CD4-positive, alpha-beta T cell (primary cell): Measurements from ENCODE around the gene GRIN3B. TPM values are rescaled to one million over a fixed set of nuclear protein-coding genes. Genes with fewer than 3 reads are reported as not detected.

ENCODE experiments used
- ATAC-seq: fragments of 200-7000 bp; cut with Tn5 transposase; one replicate; pipeline ENCODE4 v1.10.0; 2022; ENCODE audit warnings: mild to moderate bottlenecking; ENCODE audit not compliant: poor library complexity
- CTCF ChIA-PET: fragments of 350-600 bp; sonication (Branson Sonifier 250); formaldehyde crosslinking; loops from one replicate; lab custom pipeline; 2021; ENCODE audit warnings: antibody characterized with exemption, inconsistent platforms; lab: Charles Lee
- POLR2A ChIA-PET: fragments of 350-600 bp; sonication (Branson Sonifier 250); formaldehyde crosslinking; loops from one replicate; lab custom pipeline; 2021; ENCODE audit warnings: antibody characterized with exemption, inconsistent platforms; lab: Charles Lee
- DNase-seq, 14 experiments: peaks; one replicate each; pipeline ENCODE4 v3.0.0-alpha.2; 2013 to 2020; ENCODE audit warnings: mixed read lengths in 2 of 14
- H3K27ac ChIP-seq, 2 donors: one replicate each; pipeline versions ENCODE4 v1.5.1 to v1.7.0; 2013; ENCODE audit warnings: low read length in 2 of 2, low read depth in 1 of 2, mild to moderate bottlenecking in 1 of 2
- H3K27me3 ChIP-seq, 2 experiments: 1 replicate in 1 of 2; 2 replicates in 1 of 2; pipeline versions ENCODE4 v1.6.1 to v1.7.0; 2013; ENCODE audit warnings: low read length in 2 of 2, control low read depth in 1 of 2, mild to moderate bottlenecking in 1 of 2, moderate library complexity in 1 of 2; ENCODE audit not compliant: insufficient read depth in 2 of 2, control insufficient read depth in 1 of 2
- H3K36me3 ChIP-seq: one replicate; pipeline ENCODE4 v1.6.1; 2013; ENCODE audit warnings: low read length, control low read depth; ENCODE audit not compliant: insufficient read depth
- H3K4me1 ChIP-seq: one replicate; pipeline ENCODE4 v1.6.1; 2013; ENCODE audit warnings: low read length, control low read depth; ENCODE audit not compliant: insufficient read depth
- H3K4me3 ChIP-seq: one replicate; pipeline ENCODE4 v1.5.1; 2013; ENCODE audit warnings: mild to moderate bottlenecking, low read length, moderate library complexity
- H3K9me3 ChIP-seq, 2 experiments: 1 replicate in 1 of 2; 2 replicates in 1 of 2; pipeline versions ENCODE4 v1.6.1 to v1.7.0; 2013; ENCODE audit warnings: low read length in 2 of 2, mild to moderate bottlenecking in 2 of 2, control low read depth in 1 of 2, moderate library complexity in 1 of 2; ENCODE audit not compliant: control insufficient read depth in 1 of 2, insufficient read depth in 1 of 2
- H3K27ac Mint-ChIP-seq: one replicate; pipeline ENCODE4 v1.8.0; 2020; ENCODE audit warnings: mixed read lengths
- H3K27me3 Mint-ChIP-seq: one replicate; pipeline ENCODE4 v1.8.0; 2021; ENCODE audit warnings: mixed read lengths
- H3K36me3 Mint-ChIP-seq: one replicate; pipeline ENCODE4 v1.8.0; 2021; ENCODE audit warnings: low read depth, mixed read lengths
- H3K4me1 Mint-ChIP-seq: one replicate; pipeline ENCODE4 v1.8.0; 2021; ENCODE audit warnings: low read depth, mixed read lengths
- H3K4me3 Mint-ChIP-seq: one replicate; pipeline ENCODE4 v1.8.0; 2020; ENCODE audit warnings: mild to moderate bottlenecking, mixed read lengths
- H3K9me3 Mint-ChIP-seq: one replicate; pipeline ENCODE4 v1.8.0; 2020; ENCODE audit warnings: mixed read lengths
- CTCF ChIP-seq: fragments of 200-600 bp; IDR thresholded peaks from one replicate; pipeline ENCODE4 v1.8.0; 2022; ENCODE audit warnings: antibody characterized with exemption, mild to moderate bottlenecking
- intact Hi-C, 2 experiments: fragments of 100-400 bp; cut with DNase I in 1 of 2; cut with micrococcal nuclease in 1 of 2; formaldehyde crosslinking; loops; one replicate each; pipeline versions ENCODE4 v1.15.1 to v1.9.0; 2023 to 2025; cut with DNase I, micrococcal nuclease
- total RNA-seq, 174 experiments: library from RNA in 2 of 174; stranded (reverse) in 2 of 174; gene quantifications; one replicate each; pipeline ENCODE4 v1.2.3 and lab custom pipeline; 2021 to 2026

Gene GRIN3B
- total RNA-seq, 2 experiments from 2014 or later, result 0.17 to 0.22 TPM

- Mint-ChIP-seq H3K36me3 (peaks cover 37% of the 10 kb centered on the region), H3K27ac (no peak overlapping the region), H3K27me3 (no peaks in the 10 kb centered on the region), H3K4me3 (no peak overlapping the region), H3K4me1 (peaks cover 13% of the 10 kb centered on the region), H3K9me3 (no peaks in the 10 kb centered on the region)
- H3K36me3 ChIP-seq, result peaks cover 44% of the 10 kb centered on the region
- intact Hi-C loops, result no loop called here
- no peak for DNase-seq
- peaks cover 34% of the 10 kb centered on the region for H3K4me1 ChIP-seq
- H3K27ac ChIP-seq, result no peak overlapping the region
- no peaks in the 10 kb centered on the region for H3K27me3 ChIP-seq
- H3K4me3 ChIP-seq, result no peak overlapping the region
- TF ChIP-seq CTCF, result no peak
- POLR2A ChIA-PET, result interaction anchor here (3.7 kb wide), 1 partner anchor 10 kb away, joined by 12 read pairs; the partner anchor contains the start of gene ABCA7
- H3K9me3 ChIP-seq, result no peaks in the 10 kb centered on the region
- no peak for ATAC-seq
- CTCF ChIA-PET, result interaction anchor here (1.7 kb wide), 1 partner anchor 15 kb away, joined by 3 read pairs; no protein-coding TSS in a partner anchor
These were observed 49.6 kb downstream of the GRIN3B start for GRCh38 chr19:1049800-1050199.

GRCh38 chr19:1050989-1051788, 51.0 kb downstream of the GRIN3B start:
- H3K27me3 ChIP-seq, result no peaks in the 10 kb centered on the region
- H3K4me3 ChIP-seq, result no peak overlapping the region
- H3K27ac Mint-ChIP-seq, result no peak overlapping the region
- H3K4me3 Mint-ChIP-seq, result no peak overlapping the region
- peaks cover 8% of the 10 kb centered on the region for H3K4me1 Mint-ChIP-seq
- no peaks in the 10 kb centered on the region for H3K27me3 Mint-ChIP-seq
- POLR2A ChIA-PET, result interaction anchor here (1.0 to 3.7 kb wide), 5 partner anchors 11 to 37 kb away, joined by 3 to 12 read pairs (median 3); partner anchors contain the start of genes ABCA7 and ARHGAP45
- no peak overlapping the region for H3K27ac ChIP-seq
- no peak for TF ChIP-seq CTCF
- peaks cover 26% of the 10 kb centered on the region for H3K4me1 ChIP-seq
- peaks cover 41% of the 10 kb centered on the region for H3K36me3 ChIP-seq
- H3K36me3 Mint-ChIP-seq, result peaks cover 38% of the 10 kb centered on the region
- H3K9me3 ChIP-seq, result peaks cover 0 to 4% of the 10 kb centered on the region in 2 experiments
- ATAC-seq, result no peak
- no peak for DNase-seq
- intact Hi-C loops, result no loop called here
- no peaks in the 10 kb centered on the region for H3K9me3 Mint-ChIP-seq
- CTCF ChIA-PET, result interaction anchor here (1.7 kb wide), 1 partner anchor 14 kb away, joined by 3 read pairs; no protein-coding TSS in a partner anchor

GRCh38 chr19:1051791-1052190, 51.6 kb downstream of the GRIN3B start:
- CTCF ChIA-PET, result no interaction called here
- no peak overlapping the region for H3K27ac ChIP-seq
- Mint-ChIP-seq H3K9me3 (no peaks in the 10 kb centered on the region), H3K4me3 (no peak overlapping the region), H3K4me1 (peaks cover 14% of the 10 kb centered on the region), H3K27ac (no peak overlapping the region), H3K27me3 (no peaks in the 10 kb centered on the region), H3K36me3 (peaks cover 44% of the 10 kb centered on the region)
- H3K36me3 ChIP-seq, result peaks cover 41% of the 10 kb centered on the region
- peaks cover under 1 to 10% of the 10 kb centered on the region in 2 experiments for H3K9me3 ChIP-seq
- H3K4me1 ChIP-seq, result peaks cover 25% of the 10 kb centered on the region
- DNase-seq, result no peak
- intact Hi-C loops, result no loop called here
- no peak for TF ChIP-seq CTCF
- no peak for ATAC-seq
- no peaks in the 10 kb centered on the region for H3K27me3 ChIP-seq
- no peak overlapping the region for H3K4me3 ChIP-seq
- POLR2A ChIA-PET, result interaction anchor here (1.0 to 3.7 kb wide), 5 partner anchors 12 to 36 kb away, joined by 3 to 12 read pairs (median 3); partner anchors contain the start of genes ABCA7 and ARHGAP45
